ENCODE data around the gene CCNT2.

CCNT2 gene

GRCh38 chr2:134934150-134934549 is 15.5 kb downstream of the CCNT2 start:
- H3K27ac ChIP-seq, result no peak overlapping the region

DNA sequence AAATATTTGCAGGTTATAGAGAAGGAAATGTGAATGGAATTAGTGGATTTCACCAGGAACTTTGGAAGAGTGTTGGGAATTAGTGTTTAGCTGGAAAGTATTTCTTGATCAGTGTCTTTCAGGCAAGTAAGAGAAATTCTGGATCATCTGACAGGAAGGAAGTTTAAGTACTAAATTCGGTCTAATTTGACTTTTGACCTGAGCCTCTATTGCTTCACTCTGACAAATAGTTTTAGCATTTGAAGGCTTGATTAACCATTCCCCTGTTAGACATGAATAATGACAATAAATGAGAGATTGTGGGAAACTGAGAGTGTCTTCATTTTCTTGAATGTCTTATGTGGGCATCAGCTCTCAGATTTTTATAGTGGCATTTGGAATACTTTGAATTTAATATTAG is 16.0 kb downstream of the CCNT2 start:
- DNase-seq (ENCODE audit: low spot score), result no peak
- no peak for TF ChIP-seq CTCF (IDR thresholded peaks at IDR 0.05)
- Histone ChIP-seq H3K27ac (no peak overlapping the region), H3K4me3 (no peak overlapping the region)

More at GRCh38 chr2:134934150-134934549, 15.5 kb downstream of the CCNT2 start:
- DNase-seq (ENCODE audit: low spot score), result no peak
- TF ChIP-seq CTCF (IDR thresholded peaks at IDR 0.05), result no peak
- no peak overlapping the region for H3K4me3 ChIP-seq

DNA sequence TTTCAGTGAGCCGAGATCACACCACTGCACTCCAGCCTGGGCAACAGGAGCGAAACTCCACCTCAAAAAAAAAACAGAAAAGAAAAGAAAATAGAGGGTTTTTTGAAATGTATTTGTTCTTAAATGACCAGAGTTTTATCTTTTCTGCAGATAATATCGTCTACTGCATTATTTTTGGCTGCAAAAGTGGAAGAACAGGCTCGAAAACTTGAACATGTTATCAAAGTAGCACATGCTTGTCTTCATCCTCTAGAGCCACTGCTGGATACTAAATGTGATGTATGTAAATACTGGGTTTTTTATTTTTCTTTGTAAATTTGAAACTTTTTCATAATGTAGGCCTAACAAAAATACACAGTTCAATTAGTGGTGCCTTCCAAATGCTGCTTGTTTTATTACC is 18.1 kb downstream of the CCNT2 start:
- Histone ChIP-seq H3K27ac (no peak overlapping the region), H3K4me3 (no peak overlapping the region)
- no peak for DNase-seq (ENCODE audit: low spot score)
- TF ChIP-seq CTCF (IDR thresholded peaks at IDR 0.05), result no peak

- Histone ChIP-seq H3K27ac (no peak overlapping the region), H3K4me3 (no peak overlapping the region)
- DNase-seq (ENCODE audit: low spot score), result no peak
- no peak for TF ChIP-seq CTCF (IDR thresholded peaks at IDR 0.05)
Measured at GRCh38 chr2:134943540-134943939, 24.9 kb downstream of the CCNT2 start.

- no peak overlapping the region for H3K27ac ChIP-seq
- no peak for DNase-seq (ENCODE audit: low spot score)
- TF ChIP-seq CTCF (IDR thresholded peaks at IDR 0.05), result no peak
- no peak overlapping the region for H3K4me3 ChIP-seq
Measured at GRCh38 chr2:134944975-134945374, 26.4 kb downstream of the CCNT2 start.

- Histone ChIP-seq H3K4me3 (no peak overlapping the region), H3K27ac (no peak overlapping the region)
- DNase-seq (ENCODE audit: low spot score), result no peak
- no peak for TF ChIP-seq CTCF (IDR thresholded peaks at IDR 0.05)
Measured at GRCh38 chr2:134946073-134946472, 27.5 kb downstream of the CCNT2 start.

DNA sequence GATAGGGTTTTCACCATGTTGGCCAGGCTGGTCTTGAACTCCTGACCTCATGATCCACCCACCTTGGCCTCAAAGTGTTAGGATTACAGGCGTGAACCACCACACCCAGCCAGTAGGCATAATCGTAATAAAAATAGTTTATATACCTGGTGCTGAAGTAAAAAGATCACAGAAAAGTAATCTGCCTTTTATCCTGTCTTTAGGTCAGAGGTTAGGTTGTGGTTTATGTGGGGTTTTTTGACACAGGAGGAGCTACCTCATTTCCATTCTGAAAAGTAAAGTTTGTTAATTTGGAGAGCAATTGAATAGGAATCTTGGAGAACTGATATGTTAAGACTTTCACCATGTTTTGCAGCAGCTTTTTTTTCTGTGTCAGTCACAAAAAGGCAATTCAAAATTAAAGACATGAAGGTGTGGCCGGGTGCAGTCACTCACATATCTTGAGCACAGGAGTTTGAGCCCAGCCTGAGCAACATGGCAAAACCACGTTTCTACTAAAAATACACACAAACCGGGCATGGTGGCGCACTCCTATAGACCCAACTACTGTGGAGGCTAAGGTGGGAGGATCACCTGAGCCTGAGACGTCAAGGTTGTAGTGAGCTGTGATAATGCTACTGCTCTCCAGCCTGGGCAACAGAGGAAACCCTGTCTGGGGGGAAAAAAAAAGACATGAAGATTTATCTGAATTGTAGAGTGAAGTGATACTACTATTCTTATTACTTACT is 31.5 kb downstream of the CCNT2 start:
- TF ChIP-seq CTCF (IDR thresholded peaks at IDR 0.05), result no peak
- no peak overlapping the region for H3K4me3 ChIP-seq
- no peak overlapping the region for H3K27ac ChIP-seq
- DNase-seq (ENCODE audit: low spot score), result no peak

Measured in coronary artery (tissue), 2 donors.